GM18870 (cell line): ENCODE results near the gene ITGAE.
"Not testable (repeated sequence)": the region's sequence is repeated elsewhere in the genome, so short reads cannot be mapped to it uniquely, and the experiment has no call there.

Source experiments
- ATAC-seq: cut with Tn5 transposase; IDR thresholded peaks from one replicate; pipeline ENCODE4 v1.9.1; 2021; ENCODE audit warnings: moderate library complexity; ENCODE audit not compliant: unreplicated experiment

Gene ITGAE

DNA sequence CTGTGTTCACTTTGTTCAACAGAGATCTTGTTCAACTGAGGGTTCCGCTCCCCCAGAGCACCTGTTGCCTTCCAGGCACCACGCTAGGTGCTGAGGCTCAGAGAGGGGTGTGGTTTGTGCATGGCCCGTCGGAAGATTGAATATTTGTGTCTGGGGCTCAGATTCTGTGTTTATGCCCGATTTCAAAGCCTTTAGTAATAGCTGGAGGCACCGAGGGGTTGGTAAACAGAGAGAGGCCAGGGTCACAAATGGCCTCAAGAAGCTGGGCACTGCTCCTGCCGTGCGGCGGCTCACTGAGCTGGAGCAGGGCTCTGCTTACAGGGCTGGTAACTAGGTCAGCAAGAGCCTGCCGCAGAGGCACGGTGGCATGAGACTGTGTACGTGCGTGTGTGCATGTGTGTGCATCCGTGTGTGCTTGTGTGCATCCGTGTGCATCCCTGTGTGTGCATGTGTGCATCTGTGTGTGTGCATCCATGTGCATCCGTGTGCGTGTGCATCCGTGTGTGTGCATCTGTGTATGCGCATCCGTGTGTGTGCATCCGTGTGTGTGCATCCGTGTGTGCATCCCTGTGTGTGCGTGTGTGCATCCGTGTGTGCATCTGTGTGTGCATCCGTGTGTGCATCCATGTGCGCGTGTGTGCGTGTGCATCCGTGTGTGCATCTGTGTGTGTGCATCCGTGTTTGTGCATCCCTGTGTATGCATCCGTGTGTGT lies 5.4 kb downstream of the ITGAE start:
- ATAC-seq: no peak

DNA sequence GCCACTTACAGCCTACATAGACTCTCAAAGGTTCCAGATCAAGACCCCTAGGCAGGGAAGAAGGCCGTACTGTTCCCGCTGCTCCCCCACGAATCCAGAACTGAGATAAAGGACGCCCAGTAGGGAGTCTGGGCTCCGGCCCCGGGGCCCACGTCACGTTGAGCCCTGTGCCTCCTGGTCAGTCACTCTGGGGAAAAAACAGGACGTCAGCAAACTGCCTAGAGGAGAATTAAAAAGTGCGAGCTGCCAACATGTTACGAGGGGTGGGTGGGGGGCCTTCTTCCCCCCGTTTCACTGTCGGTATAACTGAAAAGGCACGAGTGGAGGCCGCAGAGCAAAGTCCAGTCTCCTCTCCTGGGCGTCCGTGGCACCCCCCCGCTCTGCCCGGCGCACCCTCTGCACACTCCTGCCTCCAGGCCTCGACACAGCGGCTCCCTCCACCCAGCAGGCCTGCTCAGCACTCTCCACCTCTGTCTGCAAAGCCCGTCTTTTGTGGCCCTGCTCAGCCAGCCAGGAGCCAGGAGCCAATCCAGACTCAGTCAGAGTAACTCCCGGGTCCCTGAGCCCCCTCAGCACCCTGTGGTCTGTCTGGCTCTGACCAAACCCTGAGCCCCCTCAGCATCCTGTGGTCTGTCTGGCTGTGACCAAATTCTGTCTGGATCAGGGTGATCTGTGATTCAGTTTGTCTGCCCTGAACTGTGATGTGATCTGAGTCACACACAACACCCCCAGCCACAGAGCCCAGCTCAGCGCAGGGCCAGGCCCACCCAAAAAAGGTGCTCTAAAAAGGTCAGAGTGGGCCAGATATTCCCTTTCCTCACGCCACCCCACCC lies 6.2 kb downstream of the ITGAE start:
- ATAC-seq: no peak

DNA sequence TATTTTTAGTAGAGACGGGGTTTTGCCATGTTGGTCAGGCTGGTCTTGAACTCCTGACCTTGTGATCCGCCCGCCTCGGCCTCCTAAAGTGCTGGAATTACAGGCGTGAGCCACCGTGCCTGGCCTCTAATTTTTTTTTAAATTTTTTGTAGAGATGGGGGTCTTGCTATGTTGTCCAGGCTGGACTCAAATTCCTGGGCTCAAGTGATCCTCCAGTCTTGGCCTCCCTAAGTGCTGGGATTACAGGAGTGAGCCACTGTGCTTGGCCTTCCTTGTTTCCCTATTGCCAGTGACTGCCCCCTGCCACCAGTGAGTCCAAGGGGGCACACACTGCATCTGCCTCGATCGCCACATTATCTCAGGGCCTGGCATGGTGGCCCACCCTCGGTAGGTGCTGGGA lies 6.8 kb downstream of the ITGAE start:
- ATAC-seq: not testable (repeated sequence)

DNA sequence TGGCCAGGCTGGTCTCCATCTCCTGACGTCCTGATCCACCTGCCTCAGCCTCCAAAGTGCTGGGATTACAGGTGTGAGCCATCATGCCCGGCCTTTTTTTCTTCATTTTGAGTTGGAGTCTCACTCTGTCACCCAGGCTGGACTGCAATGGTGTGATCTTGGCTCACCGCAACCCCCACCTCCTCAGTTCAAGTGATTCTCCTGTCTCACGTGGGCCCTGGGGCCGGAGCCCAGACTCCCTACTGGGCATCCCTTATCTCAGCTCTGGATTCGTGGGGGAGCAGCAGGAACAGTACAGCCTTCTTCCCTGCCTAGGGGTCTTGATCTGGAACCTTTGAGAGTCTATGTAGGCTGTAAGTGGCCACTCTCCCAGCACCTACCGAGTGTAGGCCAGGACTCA lies 7.7 kb downstream of the ITGAE start:
- not testable (repeated sequence) for ATAC-seq

DNA sequence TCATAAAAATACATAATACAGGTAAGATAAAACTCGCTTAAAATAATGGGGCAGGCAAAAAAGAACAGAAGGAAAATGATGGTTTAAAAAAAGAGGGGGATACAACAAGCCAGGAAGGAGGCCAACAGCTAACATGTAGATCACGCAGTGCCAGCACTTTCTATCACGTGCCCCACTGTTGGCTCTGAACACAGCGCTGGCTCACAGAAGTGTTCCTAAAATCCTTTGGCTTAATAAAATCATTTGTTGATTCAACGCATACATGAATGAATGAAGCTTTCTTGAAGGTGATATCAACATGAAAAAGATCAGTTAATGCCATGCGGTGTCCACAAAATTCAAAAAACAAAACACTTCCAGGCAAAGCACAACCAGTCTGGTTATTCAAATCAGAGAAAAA lies 8.5 kb downstream of the ITGAE start:
- no peak for ATAC-seq

DNA sequence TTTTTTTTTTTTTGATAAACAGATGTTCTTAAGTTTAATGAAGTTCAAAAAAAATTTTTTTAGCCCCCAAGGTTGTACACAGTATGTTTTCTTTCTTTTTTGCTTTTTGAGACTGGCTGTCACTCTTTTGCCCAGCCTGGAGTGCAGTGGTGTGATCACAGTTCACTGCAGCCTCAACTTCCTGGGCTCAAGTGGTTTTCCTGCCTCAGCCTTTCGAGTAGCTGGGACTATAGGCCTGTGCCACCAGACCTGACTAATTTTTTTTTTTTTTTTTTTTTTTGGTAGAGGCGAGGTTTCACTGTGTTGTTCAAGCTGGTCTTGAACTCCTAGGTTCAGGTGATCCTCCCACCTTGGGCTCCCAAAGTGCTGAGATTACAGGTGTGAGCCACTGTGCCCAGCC lies 12.8 kb downstream of the ITGAE start:
- ATAC-seq: no peak

DNA sequence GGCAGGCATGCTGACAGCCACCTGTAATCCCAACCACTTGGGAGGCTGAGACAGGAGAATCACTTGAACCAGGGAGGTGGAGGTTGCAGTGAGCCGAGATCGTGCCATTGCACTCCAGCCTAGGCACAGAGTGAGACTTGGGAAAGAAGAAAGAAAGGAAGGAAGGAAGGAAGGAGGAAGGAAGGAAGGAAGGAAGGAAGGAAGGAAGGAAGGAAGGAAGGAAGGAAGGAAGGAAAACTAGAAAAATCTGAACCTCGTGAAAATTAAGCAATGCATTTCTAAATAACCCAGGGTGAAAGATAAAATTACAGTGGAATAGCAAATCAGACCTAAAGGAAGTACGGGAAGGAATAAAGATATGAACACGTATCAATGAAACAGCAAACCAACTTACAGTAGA lies 15.7 kb downstream of the ITGAE start:
- not testable (repeated sequence) for ATAC-seq

DNA sequence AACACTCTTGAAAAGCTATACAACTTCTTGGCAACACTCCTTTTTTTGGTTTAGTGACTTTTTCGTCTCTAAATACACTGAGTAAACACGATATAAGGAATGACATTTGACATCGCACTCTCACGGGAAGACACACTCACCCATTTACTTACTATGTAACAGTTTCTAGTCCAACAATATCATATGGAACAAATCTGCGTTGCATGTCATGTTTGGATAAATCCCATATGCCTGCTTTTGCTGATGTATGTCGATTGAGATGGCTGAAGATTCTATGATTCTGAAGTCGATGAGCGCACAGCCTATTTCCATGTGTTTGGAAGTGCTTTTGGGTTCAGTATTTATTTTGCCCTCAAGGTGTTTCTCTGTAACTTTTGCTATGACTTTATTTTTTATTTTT lies 18.2 kb downstream of the ITGAE start:
- no peak for ATAC-seq

DNA sequence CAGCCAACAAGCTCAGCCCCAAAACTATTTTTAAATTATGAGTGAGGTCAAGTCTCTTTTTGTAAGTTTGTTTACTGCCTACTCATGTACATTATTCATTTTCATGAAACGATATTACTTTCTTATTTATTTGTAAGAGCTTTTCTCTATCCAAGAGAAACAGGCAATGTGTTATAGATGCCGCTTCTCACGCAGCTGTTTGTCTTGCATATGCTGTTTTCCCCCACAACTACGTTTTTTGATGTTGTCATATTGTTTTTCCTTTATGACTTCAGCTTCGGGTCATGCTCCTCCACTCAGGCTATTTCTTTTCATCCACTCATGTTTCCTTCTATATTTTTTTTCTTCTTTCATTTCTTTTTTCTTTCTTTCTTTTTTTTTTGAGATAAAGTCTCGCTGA lies 20.0 kb downstream of the ITGAE start:
- no peak for ATAC-seq

DNA sequence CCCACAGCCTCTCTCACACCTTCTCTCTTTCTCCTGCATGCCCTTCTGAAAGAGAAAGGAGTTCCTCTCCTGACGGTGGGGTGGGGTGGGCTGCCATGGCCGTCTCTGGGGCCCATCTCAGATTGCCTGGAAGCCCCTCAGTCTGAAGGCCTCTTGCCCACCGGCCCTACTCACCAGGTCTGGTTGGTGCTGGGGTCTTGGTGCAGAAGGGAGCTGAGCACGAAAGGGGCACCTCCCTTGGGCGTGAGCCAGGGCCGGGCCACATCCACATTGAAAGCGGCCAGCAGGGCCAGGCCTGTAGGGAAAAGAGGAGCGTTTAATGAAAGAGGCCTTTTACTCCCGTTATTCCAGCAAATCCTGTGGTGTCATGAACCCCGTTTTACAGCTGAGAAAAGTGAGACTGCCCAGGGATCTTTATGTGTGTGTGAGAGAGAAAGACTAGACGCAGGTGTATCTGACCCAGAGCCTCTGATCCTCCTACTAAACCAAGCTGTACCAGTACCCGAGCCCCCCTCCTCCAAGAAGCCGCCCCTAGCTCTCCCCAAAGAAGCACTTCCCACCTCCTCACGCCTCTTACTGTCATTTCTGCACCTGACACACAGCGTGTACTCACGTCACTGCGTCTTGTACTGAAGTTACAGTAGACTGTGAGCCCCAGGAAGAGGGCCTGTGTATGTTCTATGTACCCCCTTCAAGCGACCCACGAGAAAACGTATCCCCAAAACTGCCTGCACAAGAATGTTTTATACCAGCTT lies 23.4 kb downstream of the ITGAE start:
- ATAC-seq: no peak

DNA sequence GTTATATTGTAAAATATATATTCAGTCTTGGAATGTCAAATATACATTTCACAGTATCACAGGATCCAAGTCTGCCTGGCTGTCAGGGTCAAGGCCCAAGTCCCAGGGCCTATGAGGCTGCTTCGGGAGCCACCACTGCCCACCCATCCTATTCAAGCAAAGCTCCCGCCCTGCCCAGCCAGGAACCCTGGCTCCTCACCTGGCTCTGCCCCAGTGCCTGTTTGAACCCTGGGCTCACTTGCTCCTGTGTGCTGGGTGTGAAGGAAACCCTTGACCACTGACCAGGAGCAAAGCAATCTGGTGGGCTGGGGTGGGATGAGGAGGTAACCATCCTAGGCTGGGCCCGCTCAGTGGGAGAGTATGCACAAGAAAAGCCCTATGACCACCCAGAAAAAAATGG lies 27.0 kb downstream of the ITGAE start:
- no peak for ATAC-seq

DNA sequence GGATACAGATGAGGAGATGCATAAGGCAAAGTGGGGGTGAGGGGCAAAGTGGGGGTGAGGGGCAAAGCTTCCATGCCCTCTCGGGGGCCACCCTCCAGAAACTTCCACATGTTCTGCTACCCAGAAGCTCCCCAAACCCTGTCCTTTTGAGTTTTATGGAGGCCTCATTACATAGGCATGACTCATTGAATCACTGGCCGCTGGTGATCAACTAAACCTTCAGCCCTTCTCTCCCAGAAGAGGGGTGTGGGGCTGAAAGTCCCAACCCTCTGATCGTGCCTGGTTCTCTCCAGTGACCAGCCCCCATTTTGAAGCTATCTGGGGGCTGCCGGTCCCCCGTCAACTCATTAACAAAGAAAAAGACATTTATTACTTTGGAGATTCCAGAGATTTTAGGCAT lies 27.5 kb downstream of the ITGAE start:
- no peak for ATAC-seq

DNA sequence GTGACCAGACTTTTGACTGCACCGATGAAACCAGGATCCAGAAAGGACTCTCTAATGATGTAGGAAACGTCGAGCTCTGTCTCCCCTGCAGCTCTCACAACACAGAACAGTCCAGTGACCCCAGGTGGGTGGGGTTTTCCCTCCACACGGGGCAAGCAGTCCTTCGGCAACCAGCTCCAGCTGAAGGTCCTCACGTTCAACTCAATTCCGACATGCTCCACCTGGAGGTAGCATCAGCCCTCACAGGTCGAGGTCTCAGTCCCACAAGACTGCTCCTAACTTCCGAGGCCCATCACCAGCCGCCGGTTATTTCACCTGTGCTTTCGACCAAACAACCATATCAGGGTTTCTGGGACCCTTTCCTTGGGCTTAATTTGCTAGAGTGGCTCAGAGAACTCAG lies 28.2 kb downstream of the ITGAE start:
- no peak for ATAC-seq

DNA sequence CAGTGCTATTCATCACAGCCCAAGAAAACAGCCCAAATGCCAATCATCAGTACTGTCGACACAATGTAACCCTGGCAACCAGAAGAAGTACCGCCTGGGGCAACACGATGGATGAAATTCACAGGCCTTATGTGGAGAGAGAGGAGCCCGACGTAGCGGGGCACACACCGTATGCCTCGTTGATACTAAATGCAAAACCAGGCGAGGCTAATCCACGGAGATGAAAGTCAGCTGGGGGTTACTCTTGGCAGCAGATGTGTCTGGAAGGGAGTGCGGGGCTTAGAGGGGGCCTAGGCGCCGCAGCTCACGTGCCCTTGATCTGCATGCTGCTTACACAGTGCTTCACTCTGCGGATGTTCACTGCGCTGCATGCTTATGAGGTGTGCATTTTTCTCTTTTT lies 29.8 kb downstream of the ITGAE start:
- ATAC-seq: no peak

DNA sequence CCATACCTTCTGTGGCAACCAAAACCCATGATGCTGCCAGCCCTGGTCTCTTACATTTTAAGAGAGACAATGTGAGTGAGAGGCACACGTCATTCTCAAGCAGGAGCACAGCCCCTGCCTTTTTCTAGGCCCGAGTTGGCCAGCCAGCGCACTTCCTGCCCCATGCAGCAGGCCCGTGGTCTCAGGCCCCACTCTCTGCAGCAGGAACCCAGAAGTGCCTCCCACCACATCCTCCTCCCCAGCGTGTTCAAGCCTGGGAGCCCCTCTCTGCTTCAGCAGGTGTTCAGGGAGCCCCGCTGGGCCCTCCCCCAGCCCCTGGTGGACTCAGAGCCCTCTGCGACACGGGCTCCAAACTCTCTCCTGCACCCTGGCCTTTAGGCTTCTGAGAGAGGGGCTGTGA lies 30.5 kb downstream of the ITGAE start:
- ATAC-seq: no peak

DNA sequence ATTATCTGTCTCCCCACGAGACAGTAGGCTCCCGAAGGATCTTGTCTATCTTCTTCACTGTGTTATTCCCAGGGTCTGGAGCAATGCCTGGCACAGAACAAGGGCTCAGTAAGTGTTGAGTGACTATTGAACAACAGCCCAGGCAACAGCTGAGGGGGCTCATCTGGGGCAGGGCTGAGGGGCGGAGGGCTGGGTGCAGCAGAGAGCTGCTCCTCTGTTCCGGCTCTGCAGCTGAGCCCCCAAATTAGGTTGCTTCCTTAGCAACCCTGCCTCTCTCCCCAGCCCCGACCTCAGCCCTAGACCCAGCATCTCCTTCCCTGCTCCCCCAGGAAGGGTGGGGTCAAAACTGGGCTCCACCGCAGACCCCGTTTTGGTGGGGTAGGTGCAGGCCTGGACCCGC lies 32.2 kb downstream of the ITGAE start:
- no peak for ATAC-seq

DNA sequence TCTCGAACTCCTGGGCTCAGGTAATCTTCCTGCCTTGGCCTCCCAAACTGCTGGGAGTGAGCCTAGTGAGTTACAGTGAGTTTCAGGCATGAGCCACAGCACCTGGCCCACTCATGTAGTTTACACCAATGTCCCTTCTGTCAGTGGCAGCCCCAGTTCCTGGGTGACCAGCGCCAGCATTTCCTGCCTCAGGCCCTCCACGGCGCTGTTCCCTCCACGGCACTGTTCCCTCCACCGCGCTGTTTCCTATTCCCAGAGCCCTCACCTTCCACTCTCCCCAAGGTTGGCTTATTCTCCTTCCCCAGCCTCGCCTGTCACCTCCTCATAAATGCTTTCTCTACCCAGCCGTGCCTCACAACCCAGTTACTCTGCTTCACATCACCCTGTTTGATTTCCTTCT lies 32.6 kb downstream of the ITGAE start:
- no peak for ATAC-seq

DNA sequence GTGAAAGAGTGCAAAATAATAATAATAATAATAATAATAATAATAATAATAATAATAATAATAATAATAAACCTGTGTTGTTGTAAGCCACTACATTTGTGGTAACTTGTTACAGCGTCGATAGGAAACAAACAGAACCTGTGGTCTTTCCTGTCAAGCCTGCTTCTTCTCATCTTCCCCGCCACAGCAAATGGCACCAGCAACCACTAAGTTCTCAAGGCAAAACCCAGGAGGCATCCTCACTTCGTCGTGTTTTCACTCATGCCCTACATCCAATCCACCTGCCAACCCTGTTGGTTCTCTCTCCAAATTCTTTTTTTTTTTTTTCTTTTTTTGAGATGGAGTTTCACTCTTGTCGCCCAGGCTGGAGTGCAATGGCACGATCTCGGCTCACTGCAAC lies 34.2 kb downstream of the ITGAE start:
- ATAC-seq: no peak

DNA sequence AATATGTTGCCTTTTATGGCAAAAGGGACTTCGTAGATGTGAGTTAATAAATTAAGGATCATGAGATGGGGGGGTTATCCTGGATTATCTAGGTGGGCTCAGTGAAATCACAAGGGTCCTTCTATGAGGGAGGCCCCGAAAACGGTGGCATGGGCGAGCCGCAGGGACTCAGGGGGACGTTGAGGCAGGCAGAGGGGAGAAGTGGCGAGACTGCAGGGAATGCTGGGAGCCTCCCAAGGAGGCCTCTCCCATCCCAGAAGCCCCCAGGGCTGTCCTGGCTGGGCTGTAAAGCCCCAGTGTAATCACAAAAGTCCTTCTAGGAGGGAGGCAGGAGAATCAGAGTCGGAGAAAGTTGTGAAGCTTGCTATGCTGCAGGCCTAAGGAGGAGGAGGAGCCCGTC lies 35.0 kb downstream of the ITGAE start:
- no peak for ATAC-seq

DNA sequence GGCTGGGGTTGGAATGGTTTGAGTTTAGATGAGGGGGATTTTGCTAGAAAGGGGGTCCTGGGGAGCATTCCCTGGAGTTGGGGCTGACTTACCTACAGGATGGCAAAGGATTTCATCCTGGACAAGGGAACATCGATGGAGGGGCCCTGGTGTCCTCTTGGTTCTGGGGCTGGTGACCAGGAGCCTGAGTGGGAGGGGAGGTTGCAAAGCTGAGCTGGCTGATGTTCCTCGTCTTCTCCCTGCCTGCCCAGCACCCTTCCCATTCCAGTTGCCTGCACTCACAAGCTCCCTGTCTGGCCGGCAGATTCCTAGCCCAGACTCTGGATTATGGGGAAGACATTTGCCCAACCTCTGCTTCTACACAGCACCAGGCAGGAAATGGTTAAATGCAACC lies 37.2 kb downstream of the ITGAE start:
- no peak for ATAC-seq

DNA sequence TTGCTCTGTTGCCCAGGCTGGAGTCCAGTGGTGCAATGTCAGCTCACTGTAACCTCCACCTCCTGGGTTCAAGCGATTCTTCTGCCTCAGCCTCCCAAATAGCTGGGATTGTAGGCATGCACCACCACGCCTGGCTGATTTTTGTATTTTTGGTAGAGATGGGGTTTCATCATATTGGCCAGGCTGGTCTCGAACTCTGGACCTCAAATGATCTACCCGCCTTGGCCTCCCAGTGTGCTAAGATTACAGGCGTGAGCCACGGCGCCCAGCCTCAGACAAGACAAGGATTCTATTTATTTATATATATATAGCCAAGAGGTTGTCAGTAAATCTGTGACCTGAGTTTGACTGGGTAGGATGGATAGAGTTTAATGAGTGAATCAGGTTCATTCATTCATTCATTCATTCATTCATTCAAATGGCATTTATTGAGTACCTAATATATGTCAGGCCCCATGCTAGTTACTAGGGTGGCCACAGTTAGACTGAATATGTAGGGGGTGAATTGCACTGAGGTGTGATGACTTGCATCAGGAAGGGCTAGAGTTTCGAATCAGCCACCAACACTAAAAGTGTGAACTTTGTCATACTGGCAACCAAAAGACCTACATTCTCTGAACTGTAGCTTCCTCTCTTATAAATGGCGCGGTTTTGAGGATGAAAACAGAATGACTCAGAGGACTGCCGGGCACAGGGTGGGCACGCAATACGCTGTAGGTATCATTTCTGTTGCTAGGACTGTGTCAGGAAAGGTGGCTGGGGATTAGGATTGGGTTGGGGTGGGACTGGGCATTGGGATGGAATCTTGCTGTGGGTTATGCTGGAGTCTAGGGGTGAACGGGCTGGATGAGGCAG lies 37.8 kb downstream of the ITGAE start:
- ATAC-seq: peak; percentile 63
